SHP77 (cell line): ENCODE data around the gene MYRIP.

Experiments used
- DNase-seq, 2 experiments: peaks; one replicate each; lab custom pipeline; 2025; lab: John Stamatoyannopoulos, UW

The MYRIP gene

DNA sequence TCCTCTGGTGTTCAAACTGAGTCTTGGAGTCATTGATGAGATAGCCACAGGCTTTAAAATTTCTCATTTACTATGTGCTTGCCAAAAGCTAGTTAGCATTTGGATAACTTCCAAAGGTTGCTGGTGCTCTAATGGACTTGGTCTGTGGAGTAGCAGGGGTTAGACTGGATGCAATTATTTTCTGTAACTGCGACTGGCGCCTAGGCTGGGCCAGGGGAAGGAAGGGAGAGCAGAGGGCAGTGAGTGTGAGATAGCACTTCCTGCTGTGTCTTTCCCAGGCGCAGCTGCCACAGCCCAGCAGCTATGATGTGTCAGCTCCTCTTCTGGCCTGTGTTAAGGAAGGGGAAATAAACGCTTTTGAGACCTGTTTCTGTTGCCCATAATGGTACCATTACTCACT is 98.6 kb downstream of the MYRIP start:
- peak in 1 of 2 experiments; percentile 9 for DNase-seq

DNA sequence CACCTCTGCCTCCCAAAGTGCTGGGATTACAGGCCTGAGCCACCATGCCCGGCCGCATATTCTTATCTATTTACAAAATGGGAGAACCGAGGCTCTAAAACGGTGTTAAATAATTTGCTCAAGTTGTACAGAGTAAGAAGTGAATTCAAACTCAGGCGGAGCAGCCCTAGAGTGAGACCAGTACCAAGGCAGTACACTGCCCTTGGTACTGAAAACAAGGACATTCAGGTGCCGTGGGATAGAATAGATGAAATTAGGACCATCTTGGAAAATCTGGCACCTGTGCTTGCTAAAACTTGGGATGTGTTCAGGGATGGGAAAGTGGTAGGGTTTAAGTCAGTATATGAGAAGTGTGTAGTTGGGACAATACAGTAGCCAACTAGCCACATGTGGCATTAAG is 100.7 kb downstream of the MYRIP start:
- DNase-seq, result no peak

DNA sequence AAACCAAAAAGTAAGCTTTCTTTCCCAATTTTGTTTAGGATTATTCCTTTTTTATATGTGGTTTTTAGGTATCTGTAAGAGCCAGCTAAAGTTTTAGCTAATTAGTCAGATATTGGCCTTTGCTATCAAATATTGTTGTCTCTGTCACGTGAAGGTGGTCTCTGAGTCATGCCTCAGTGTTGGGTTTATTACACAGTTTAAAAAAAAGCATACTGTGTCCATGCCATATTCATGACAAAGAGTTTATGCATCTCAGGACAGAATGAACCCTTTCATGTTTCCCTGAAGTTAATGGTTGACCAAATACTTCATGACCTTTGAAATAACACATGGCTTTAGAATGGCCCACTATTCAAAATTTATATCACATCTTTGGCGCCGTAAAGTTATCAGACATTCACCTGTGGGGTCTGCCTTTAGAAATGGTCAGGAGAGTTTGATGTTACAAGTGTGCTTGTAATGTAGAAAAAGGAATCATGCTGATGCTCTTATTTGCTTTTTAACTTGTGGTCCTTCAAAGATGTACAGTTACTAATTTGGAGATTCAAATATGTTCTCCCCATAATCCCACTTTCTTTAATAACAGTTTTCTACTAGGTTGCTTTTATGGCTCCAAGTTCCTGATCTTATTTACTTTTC is 101.5 kb downstream of the MYRIP start:
- DNase-seq, result no peak

DNA sequence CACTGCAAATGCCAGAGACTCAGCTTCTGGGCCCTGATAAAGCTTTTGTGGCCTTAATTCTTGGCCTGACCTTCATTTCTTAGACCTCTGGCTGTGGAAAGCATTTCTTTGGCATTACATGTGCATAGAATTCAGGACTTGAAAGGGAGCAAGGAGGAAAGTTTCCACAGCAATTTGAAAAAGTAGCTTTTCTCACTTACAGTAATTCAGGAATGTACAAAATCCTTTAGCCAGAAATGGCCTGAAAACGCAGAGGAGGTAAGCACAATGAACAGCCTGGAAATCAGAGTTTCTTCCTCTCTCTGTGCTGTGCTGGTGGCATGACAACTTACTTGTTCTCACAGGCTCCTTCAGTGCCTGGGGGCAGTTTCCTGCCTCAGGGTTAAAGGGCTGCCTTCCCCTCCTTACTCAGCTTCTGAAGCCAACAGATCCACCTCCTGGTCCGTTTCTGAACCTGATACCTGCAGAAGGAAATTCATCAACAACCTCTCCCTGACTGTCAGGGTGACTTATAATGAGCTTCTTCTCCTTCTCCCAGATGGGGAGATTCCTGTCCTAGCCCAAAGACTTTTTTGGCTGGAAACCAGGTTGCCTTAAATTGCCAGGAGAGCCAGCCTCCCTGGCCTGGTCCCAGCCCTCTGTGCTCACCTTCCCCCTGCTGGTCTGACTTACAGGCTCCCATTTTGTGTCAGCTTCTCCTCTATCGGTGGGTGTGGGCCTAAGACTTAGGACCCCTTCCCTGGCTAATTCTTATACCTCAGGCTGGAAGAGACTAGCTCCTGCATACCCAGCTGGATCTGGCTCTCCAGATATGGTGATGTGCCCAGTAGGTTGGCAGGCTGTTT is 102.3 kb downstream of the MYRIP start:
- DNase-seq, result no peak

DNA sequence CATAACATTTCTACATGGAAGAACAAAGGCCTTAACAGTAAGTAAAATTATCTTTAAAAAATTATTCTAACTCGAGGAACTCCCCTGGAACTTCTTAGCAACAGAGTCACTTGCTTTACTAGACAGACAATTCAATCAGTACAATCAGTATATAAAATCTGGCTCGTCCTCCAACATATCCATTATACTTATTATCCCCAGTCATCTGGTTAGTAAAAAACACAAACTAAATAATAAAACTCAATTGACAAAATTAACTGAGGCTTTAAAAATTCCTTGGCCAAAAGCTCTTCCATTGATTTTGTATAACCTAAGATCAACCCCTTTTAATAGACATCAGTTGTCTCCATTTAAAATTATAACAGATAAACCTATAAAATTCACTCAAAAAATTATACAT is 105.6 kb downstream of the MYRIP start:
- DNase-seq, result no peak

DNA sequence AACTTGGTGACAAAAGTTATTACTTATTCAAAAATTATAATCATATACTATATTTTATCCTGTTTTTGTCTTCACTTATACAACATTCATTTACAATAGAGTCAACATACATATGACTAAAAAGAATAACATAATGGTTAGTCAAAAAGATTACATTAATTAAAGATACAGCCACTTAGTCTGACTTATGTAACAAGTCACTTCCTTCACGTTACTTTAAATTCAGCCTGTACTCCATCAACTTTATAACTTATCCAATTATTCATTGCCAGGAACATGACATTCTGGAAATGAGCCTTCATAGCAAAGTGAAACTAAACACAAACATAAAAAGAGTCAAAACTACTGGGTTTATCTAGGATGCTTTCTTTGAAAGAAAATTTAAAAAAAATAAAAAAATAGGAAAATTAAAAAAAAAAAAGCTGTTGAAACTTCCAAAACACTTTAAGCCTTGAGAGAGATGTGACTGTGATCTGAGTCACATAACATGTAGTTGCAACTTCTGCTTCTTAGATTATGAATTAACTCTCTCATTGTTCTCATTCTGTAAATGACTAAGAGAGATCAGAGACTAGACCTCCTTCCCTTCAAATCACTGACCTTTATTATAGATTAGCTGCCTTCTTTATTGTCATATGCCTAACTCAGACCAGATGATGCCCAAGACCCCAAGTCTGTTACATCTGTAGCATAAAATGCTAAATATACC is 107.8 kb downstream of the MYRIP start:
- no peak for DNase-seq

DNA sequence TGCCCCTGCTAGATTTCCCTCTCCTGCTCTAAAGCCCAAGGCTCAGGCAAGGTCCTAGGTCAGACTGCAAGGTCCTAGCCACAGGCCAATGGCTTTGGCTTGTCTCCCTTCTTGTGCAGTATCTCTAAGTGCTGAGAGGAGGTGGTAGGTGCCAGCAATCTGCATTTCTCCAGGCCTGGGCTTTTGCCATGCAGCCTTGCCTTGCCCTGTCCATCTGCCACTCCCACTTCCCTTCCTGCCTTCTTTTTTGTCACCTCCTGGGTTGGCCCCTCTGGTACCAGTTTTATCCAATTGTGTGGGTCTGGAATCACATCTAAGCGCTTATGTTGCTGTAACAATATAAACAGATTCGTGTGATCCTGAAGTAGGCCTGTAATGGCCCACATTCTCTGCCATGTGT is 109.9 kb downstream of the MYRIP start:
- no peak for DNase-seq

DNA sequence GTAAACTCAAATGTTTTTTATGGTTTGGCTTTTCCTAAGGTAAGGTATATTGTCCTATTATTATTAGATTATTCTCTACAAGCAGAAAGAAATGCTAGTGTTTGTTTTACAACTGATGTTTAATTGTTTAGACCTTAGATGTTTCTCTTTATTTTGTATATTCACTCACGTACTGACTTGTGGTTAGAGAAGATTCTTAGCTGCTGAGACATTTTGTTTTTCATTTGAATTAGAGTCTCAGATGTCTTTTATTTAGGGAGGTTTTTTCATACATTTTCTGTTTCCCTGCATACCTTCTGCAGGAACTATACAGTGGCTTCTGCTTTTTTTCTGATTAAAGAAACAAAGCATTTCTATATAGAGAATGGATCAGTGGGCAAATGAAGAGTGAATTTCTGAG is 110.9 kb downstream of the MYRIP start:
- no peak for DNase-seq

DNA sequence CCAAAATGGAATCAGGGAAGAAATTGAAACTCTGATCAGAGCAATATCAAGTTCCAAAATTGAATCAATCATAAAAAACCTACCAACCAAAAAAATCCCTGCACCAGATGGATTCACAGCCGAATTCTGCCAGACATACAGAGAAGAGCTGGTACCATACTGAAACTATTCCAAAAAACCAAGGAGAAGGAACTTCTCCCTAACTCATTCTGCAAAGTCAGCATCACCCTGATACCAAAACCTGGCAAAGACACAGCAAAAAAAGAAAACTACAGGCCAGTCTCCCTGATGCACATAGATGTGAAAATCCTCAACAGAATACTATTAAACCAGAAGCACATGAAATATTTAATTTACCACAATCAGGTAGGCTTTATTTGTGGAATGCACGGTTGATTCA is 118.1 kb downstream of the MYRIP start:
- no peak for DNase-seq

DNA sequence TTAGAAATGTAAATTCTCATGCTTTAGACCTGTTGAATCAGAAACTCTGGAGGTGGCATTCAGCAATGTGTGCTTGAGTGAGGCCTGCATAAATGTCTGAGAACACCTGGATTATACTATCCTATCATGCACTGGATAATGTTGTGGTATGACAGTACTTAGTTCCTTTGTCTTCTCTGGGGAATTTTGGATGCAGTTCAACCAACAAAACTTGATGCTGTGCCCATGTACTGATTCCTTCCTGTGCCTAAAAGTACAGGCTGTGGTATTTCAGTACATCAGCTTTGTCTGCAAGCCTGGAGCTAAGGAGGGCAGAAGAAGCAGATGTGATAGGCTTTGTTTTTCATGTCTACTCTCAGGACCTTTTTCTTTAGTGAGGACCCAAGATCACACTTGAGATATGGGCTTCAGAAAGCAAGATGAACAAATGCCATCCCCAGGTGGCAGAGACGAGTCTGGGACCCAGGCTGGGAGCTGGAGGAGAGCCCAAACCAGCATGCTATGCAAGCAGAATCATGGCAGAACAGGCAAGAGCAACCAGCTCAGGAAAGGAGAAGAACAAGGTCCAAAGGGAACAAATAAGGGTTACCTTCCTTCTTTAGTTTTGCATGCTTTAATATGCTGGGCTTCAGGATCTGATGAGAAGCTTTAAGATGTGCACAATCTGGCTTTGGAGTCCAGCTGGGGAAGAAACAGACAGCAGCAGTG is 124.7 kb downstream of the MYRIP start:
- no peak for DNase-seq

DNA sequence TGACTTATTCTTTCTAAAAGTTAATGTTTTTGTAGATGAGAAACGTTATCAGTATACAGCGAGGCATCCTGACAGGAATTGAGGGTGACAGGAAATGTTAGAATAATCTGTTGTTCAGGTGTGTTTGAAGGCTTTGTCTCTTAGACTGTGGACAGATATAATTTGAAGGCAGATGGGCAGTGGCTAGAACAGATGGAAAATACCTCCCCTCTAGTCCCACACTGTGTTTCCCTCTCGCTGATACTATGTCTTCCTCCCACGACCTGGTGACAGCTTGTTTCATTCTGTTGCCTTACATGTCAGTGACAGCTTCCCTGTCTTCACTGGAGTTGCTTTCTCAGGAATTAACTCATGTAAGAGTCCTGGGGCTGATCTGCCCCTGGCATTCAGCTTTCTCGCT is 125.3 kb downstream of the MYRIP start:
- DNase-seq, result no peak

DNA sequence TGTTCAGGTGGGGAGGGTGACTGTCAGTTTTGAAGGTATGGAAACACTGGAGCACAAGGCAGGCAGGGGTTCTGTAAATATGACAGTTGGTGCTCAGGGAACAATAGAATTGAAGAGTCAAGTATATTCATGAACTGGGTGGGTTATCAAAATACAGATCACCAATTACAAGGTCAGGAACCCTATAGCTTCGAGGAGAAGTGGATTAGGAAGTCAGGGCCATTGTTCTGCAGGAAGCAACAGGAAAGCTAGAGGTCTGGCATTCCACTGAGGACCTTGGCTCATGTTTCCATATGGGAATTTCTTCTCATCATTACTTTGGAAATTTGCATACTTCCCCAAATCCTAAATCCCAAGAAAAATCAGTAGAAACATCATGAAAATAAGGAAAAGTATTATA is 125.9 kb downstream of the MYRIP start:
- DNase-seq, result no peak

DNA sequence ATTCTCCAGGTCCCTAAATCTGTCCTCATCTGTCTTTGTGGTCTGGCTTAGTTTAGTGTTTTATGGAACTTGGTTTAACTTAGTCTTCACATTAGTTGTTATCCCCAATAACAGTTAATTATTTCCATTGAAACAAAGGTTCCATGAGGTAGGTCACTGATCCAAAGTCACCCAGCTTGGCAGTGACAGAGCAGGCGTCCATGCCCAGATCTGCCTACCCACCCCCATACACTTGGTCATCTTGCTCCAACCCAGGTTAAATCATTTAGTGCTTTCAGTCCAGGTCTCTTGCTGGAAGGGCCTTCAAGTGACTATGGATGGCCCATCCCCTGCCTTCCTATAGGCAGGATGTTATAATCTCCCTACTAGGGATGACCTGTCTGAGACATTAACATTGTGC is 127.4 kb downstream of the MYRIP start:
- no peak for DNase-seq

DNA sequence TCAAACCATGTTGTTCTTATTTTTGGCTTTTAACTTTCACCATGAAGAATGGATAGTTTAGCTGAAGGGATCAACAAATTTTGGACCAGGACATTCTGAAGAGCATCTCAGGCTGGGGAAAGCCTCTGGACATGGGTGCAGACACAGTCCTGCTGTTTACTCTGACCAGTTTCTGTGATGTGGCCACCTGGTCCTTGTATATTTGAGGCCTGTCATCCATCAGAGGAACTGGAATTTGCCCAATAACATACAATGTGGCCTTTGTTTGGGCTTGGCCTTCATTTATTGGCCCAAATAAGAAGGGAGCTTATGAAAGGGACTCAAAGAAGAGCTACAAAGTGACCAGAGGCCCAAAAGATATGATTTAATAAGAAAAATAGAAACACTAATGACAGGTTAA is 127.9 kb downstream of the MYRIP start:
- DNase-seq, result no peak

DNA sequence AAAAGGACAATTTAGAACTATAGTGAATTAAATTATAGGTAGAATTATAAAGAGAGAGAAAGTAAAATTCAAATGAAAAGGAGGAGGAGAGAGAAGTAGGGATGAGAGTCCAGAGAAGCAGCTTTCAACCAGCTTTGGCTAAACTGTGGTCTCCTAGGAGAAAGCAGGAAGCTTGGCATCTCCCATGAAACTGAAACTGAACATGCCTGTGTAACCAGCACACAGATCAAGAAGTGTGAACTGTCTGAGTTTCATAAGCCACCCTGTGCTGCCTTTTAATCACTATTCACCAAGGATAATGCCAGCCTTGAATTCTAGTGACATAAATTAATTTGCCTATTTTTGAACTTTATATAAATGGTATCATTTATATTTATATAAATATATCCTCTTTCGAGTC is 128.5 kb downstream of the MYRIP start:
- DNase-seq, result no peak

DNA sequence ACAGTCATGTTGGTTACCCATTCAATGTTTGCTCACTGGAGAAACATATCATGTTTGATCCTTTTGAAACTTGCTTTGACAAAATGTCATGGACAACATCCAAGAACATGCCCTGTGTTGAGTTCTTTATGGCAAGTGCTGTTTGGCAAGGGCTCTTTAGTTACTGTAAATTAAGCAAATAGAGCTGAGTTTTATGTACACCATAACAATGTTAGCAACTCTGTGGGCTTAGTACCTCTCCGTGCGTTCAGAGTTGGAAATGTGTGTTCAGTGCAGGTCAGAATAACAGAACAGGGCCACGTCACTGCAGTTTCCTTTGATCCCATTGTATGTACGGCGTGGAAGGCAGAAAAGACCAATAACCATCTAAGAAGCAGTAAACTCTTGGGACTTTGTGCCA is 132.5 kb downstream of the MYRIP start:
- DNase-seq, result peak; percentile 12 to 36

DNA sequence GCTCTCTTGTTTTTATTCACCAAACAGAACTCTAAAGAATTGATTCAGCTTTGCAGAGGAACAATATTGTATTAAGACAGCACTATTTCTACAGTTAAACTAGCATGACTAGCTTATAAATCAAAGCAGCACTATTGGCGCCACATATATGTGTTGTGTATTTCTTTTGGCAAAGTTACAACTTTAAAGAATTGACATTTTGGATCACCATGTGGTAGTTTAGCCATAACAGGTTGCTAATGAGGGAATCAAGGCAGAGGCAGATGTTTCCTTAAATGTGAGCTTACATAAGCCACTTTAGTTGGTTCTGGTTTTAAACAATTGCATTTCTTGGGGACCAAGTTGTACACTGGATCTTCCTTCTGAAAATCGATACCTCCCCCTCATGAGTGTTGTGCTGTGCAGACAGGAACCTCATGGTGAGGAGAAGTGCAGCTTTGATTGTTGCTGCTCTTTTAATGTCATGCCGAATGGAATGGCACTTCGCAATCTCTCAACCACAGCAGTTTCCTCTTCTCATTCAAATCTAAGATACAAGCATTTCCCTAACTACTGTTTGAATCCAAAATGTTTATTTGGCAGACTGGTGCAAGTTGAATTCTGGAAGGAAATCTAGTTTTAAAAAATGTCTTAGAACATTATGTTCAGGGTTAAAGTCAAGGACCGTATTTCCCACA is 151.2 kb downstream of the MYRIP start:
- no peak for DNase-seq

DNA sequence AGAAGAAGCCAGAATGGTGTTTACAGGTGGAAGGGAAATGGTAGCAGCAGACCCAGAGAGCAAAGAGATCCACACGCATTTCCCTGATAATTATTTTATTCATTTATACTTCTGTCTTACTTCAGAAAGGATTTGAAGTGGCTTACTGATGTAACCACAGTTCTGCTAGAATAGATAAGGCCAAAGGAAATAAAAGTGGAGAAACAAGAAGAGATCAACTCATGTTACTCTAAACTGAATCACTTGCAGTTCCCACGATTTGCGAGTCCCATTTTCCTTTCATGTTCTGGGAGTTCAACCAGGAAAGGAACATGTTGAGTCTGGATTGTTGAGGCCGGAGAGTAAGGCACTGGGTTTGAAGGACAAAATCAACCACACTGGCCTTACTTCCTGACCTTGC is 151.8 kb downstream of the MYRIP start:
- no peak for DNase-seq

DNA sequence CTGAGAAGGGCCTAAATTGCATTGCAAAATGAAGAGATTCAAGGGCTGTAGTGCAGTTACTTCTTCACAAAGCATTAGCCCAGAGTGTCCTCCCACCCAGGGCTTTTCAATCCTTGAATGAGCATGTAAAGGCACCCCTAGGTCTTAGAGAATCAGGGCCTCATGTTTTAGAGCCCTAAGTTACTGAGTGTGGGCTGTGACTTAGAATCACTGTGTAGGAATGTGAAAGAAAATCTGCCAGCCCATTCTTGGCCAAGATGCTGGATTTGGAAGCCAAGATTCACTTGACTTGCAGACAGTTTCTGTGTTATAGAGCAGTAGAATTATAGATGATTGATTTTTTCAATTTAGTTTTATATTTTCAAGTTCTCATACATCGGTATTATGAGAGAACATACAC is 153.2 kb downstream of the MYRIP start:
- no peak for DNase-seq

DNA sequence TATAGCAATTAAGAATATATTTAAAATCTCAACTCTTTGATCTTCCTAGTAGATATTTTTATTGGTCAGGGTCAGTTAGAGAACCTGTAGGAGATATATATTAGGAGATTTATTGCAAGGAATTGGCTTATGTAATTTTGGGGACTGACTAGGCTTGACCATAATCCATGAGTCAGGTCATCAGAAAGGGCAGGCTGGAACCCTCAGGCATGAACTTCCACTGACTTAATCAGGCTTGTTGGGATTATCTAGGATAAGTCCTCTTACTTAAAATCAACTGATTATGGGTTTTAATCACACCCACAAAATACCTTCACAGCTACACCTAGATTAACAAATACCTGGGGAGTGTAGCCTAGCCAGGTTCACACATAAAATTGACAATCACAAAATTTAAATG is 156.1 kb downstream of the MYRIP start:
- no peak for DNase-seq

DNA sequence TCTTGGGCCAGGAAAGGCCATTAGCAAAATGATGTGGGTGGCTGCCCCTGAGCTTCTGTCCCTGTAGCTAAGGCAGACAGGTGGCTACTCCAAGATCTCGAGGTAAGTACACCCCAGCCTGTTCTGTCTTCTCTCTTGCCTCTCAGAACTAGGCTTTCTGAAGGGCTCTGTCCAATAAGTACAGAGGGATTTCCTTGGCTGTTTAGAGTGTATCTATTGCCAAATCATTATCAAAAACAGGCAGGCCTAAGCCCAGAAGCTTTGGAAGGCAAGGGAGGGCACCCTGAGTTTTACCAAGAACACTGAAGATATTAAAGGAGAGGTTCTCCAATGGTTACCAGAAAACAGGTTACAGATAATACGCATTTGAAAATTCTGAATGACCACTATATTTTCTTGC is 156.6 kb downstream of the MYRIP start:
- no peak for DNase-seq

DNA sequence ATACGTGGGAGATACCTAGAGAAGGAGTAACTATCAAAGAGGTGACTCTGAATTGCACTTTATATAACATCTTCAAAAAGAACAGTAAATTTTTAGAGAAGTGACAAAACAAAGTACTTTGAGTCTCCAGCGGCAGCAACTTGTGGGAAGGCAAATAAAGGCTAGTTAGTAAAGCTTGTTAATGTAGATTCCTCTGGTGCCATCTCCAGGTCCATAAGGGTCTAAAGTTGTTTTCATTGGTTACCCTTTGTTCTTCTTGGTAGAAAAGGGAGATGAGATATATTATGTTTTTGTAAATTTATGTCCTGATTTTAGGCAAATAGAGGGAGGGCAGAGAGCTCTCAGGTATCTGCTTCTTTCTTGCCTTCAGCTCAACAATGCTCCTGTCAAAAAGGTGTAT is 161.6 kb downstream of the MYRIP start:
- DNase-seq, result no peak
